Sigmoid colon (tissue), 7 donors: ENCODE measurements around the gene SYNDIG1. TPM values are rescaled to one million over a fixed set of nuclear protein-coding genes. Genes with fewer than 3 reads are reported as not detected.

Experiments
- DNase-seq: peaks from one replicate; pipeline ENCODE4 v3.0.0-alpha.2; 2019
- H3K27ac ChIP-seq, 4 donors: fragments of 200-600 bp; sonication (generic); one replicate each; pipeline ENCODE4 v1.5.1; 2016 to 2019; ENCODE audit warnings: mild to moderate bottlenecking in 1 of 4
- H3K27me3 ChIP-seq, 3 donors: fragments of 200-600 bp; sonication (generic); one replicate each; pipeline ENCODE4 v1.5.1; 2019; ENCODE audit warnings: mild to moderate bottlenecking in 1 of 3
- H3K36me3 ChIP-seq, 4 donors: fragments of 200-600 bp; sonication (generic); one replicate each; pipeline ENCODE4 v1.5.1; 2016 to 2019
- H3K4me1 ChIP-seq, 4 donors: fragments of 200-600 bp; sonication (generic); one replicate each; pipeline ENCODE4 v1.5.1; 2017 to 2019
- H3K4me3 ChIP-seq, 4 donors: fragments of 200-600 bp; sonication (generic); one replicate each; pipeline ENCODE4 v1.5.1; 2017 to 2019; ENCODE audit warnings: mild to moderate bottlenecking in 2 of 4, moderate library complexity in 1 of 4
- H3K9me3 ChIP-seq, 4 donors: fragments of 200-600 bp in 3 of 4; sonication (generic) in 3 of 4; one replicate each; pipeline versions ENCODE4 v1.5.1 to v1.6.1; 2013 to 2019
- EP300 ChIP-seq, 4 donors: sonication (generic); formaldehyde crosslinking; IDR thresholded peaks; one replicate each; pipeline ENCODE4 v1.6.1; 2017; ENCODE audit warnings: antibody characterized with exemption in 4 of 4
- POLR2A ChIP-seq, 2 donors: fragments of 450-650 bp; IDR thresholded peaks; one replicate each; pipeline ENCODE4 v1.6.1; 2016; ENCODE audit warnings: antibody characterized with exemption in 2 of 2, mild to moderate bottlenecking in 2 of 2, moderate library complexity in 2 of 2
- POLR2AphosphoS5 ChIP-seq, 4 donors: sonication (generic); formaldehyde crosslinking; IDR thresholded peaks; one replicate each; pipeline ENCODE4 v1.6.1; 2017; ENCODE audit warnings: antibody characterized with exemption in 4 of 4
- WGBS, 2 donors: extraction: QIAGEN DNeasy Blood & Tissue Kit; methylation state at CpG; one replicate each; pipeline ENCODE4 v1.1.7; 2013; 5-methylcytosine and 5-hydroxymethylcytosine counted together
- intact Hi-C: fragments of 100-400 bp; cut with DNase I; formaldehyde crosslinking; loops from one replicate; pipeline ENCODE4 v1.15.1; 2023
- polyA plus RNA-seq, 3 donors: library from polyadenylated mRNA; stranded (reverse); fragments of 200-250 nt; gene quantifications; one replicate each; pipeline ENCODE4 v1.2.3, GENCODE V29; 2013
- total RNA-seq, 4 donors: library from RNA; depleted of rRNA; stranded (reverse); fragments of >200 nt; gene quantifications; one replicate each; pipeline ENCODE4 v1.1.0, GENCODE V29; 2016
- TF ChIP-seq, protein P1 (sequence below), 4 experiments: fragments of 450-650 bp in 3 of 4; fragments of 200-600 bp in 1 of 4; IDR thresholded peaks; one replicate each; pipeline ENCODE4 v1.5.1; 2016 to 2019; ENCODE audit warnings: antibody characterized with exemption in 4 of 4, mild to moderate bottlenecking in 3 of 4, moderate library complexity in 2 of 4
- donor health status: healthy with polysubstance abuse.
- donor health status: Bipolar disorder and iron deficiency.
- donor health status: healthy.

Gene SYNDIG1
- total and polyA plus RNA-seq, 7 donors = 0.16 to 0.69 (median 0.36) TPM; not detected in 2

DNA sequence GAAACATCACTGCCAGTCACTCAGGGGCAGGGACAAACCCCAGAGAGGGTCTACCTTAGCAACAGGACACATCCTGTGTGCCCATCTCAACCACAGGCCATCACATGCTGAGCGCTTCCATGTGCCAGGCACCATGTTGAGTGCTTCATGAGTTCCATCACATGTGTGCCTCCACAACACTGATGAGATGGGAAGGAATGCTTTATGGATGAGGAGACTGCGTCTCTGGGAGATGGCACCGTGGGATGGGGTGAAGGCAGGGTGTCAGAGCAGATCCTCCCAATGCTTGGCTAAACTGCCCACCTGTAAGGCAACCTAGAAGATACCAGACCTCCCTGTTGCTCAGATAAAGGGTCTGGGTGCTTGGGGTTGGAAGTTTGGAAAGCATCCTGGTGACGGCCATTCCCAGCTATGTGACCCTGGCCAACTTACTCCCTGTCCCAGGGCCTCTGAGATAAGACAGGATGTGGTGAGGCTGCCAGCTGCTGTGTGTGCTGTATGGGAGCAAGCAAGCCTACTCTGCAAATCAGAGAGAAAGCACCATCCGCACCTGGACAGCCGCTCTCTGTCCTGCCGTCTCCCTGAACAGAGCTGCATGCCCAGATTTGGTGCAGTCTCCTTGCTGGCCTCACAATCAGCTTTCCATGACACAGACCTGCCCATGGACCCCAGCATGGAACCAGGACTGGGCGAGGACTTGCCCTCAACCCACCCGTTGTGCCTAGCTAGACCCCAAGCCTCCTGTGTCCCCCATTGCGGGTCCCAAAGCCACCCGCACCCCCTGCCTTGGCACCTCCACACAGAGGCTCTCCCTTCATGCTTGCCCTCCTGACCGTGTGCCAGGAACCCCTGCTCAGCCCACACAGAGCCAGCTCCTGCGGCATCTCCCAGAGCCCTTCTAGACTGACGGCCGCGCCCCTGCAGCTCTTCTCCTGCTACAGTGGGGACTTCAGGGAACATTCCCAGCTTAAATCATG is 143.7 kb downstream of the SYNDIG1 start:
- intact Hi-C loops = no loop called here
- peaks cover 0 to 13% (median 0%) of the 10 kb centered on the region in 3 donors for H3K27me3 ChIP-seq
- peak; percentile 34 for DNase-seq
- WGBS, 2 donors = 83 to 85% methylated on average over 16 of the region's 16 CpGs
- no peak overlapping the region for H3K4me3 ChIP-seq
- H3K9me3 ChIP-seq = no peaks in the 10 kb centered on the region
- no peaks in the 10 kb centered on the region for H3K36me3 ChIP-seq
- H3K4me1 ChIP-seq = no peaks in the 10 kb centered on the region
- H3K27ac ChIP-seq = no peak overlapping the region
- TF ChIP-seq, protein P1, sequence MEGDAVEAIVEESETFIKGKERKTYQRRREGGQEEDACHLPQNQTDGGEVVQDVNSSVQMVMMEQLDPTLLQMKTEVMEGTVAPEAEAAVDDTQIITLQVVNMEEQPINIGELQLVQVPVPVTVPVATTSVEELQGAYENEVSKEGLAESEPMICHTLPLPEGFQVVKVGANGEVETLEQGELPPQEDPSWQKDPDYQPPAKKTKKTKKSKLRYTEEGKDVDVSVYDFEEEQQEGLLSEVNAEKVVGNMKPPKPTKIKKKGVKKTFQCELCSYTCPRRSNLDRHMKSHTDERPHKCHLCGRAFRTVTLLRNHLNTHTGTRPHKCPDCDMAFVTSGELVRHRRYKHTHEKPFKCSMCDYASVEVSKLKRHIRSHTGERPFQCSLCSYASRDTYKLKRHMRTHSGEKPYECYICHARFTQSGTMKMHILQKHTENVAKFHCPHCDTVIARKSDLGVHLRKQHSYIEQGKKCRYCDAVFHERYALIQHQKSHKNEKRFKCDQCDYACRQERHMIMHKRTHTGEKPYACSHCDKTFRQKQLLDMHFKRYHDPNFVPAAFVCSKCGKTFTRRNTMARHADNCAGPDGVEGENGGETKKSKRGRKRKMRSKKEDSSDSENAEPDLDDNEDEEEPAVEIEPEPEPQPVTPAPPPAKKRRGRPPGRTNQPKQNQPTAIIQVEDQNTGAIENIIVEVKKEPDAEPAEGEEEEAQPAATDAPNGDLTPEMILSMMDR (IDR thresholded peaks at IDR 0.05) = no peak
- TF ChIP-seq POLR2AphosphoS5 (IDR thresholded peaks at IDR 0.05) (no peak), POLR2A (IDR thresholded peaks at IDR 0.05) (no peak), EP300 (IDR thresholded peaks at IDR 0.05) (no peak)

- H3K4me3 ChIP-seq = no peak overlapping the region
- H3K9me3 ChIP-seq = no peaks in the 10 kb centered on the region
- peaks cover 0 to 13% (median 0%) of the 10 kb centered on the region in 3 donors for H3K27me3 ChIP-seq
- TF ChIP-seq EP300 (IDR thresholded peaks at IDR 0.05) (no peak), POLR2A (IDR thresholded peaks at IDR 0.05) (no peak), POLR2AphosphoS5 (IDR thresholded peaks at IDR 0.05) (no peak)
- TF ChIP-seq, protein P1 (IDR thresholded peaks at IDR 0.05) = no peak
- no peaks in the 10 kb centered on the region for H3K36me3 ChIP-seq
- no peak overlapping the region for H3K27ac ChIP-seq
- 53 to 61% methylated on average over 1 of the region's 1 CpG for WGBS, 2 donors
- DNase-seq = no peak
- no peaks in the 10 kb centered on the region for H3K4me1 ChIP-seq
- intact Hi-C loops = no loop called here
Measured at GRCh38 chr20:24614341-24614740, 144.9 kb downstream of the SYNDIG1 start.

- WGBS, 2 donors = 84 to 88% methylated on average over 8 of the region's 8 CpGs
- intact Hi-C loops = no loop called here
- no peaks in the 10 kb centered on the region for H3K9me3 ChIP-seq
Measured at GRCh38 chr20:24615353-24615752, 145.9 kb downstream of the SYNDIG1 start.

DNA sequence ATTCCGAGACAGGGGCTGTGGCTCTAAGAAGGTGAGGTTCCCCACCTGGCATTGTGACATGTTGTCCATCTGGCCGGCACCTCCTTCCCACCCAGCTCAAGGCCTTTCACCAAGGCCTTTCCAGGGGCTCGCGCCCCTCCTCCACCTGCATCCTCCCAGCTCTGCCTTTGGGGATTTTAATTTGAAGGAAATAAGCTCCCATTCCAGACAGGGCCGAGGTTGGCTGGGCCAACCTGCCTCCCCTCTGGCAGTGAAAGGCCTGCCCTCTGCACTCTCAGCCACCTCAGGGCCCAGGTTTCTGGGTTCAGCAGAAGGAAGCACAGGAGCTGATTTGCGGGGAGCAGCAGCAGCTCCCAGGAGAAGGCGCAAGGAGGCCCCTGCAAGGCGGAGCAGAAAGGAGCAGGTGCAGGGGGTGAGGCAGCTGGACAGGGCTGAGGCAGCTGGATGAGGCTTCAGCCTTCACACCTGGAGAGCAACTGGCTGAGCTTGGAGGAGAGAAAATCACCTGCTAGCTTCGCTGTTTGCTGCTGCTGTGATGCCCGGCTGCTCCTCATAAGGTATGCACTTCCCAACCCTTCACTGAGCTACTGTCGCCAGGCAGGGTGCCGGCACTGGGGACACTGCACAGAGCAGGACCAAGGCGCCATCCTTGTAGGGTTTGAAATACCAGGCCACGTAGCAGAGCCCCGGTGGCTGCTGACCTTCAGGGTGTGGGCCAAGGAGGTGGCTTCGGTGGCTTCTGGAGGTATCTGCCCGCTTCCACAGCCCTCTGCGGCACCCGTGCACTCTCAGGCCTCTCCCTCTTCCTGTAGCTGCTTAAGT is 147.0 kb downstream of the SYNDIG1 start:
- intact Hi-C loops = no loop called here
- Histone ChIP-seq H3K4me3 (no peak overlapping the region), H3K9me3 (no peaks in the 10 kb centered on the region), H3K36me3 (no peaks in the 10 kb centered on the region), H3K27me3 (peaks cover 0 to 13% (median 0%) of the 10 kb centered on the region in 3 donors), H3K27ac (no peak overlapping the region), H3K4me1 (no peaks in the 10 kb centered on the region)
- DNase-seq = no peak
- WGBS, 2 donors = 81 to 89% methylated on average over 19 of the region's 19 CpGs
- TF ChIP-seq POLR2AphosphoS5 (IDR thresholded peaks at IDR 0.05) = no peak
- TF ChIP-seq POLR2A (IDR thresholded peaks at IDR 0.05) = no peak
- TF ChIP-seq, protein P1 (IDR thresholded peaks at IDR 0.05) = no peak
- no peak for TF ChIP-seq EP300 (IDR thresholded peaks at IDR 0.05)

More at GRCh38 chr20:24615353-24615752, 145.9 kb downstream of the SYNDIG1 start:
- no peaks in the 10 kb centered on the region for H3K4me1 ChIP-seq
- H3K4me3 ChIP-seq = no peak overlapping the region
- H3K27ac ChIP-seq = no peak overlapping the region
- no peak for DNase-seq
- TF ChIP-seq POLR2A (IDR thresholded peaks at IDR 0.05) = no peak
- no peak for TF ChIP-seq EP300 (IDR thresholded peaks at IDR 0.05)
- no peak for TF ChIP-seq POLR2AphosphoS5 (IDR thresholded peaks at IDR 0.05)
- TF ChIP-seq, protein P1 (IDR thresholded peaks at IDR 0.05) = no peak
- no peaks in the 10 kb centered on the region for H3K36me3 ChIP-seq
- peaks cover 0 to 13% (median 0%) of the 10 kb centered on the region in 3 donors for H3K27me3 ChIP-seq
